B cell (primary cell): ENCODE results near the gene TBC1D9B.

ENCODE experiments used
- CTCF ChIP-seq: fragments of 200-600 bp; IDR thresholded peaks from one replicate; pipeline ENCODE4 v1.8.0; 2022; ENCODE audit warnings: antibody characterized with exemption, mild to moderate bottlenecking
- EZH2 ChIP-seq: IDR thresholded peaks from 2 replicates; pipeline ENCODE4 v1.6.1; 2012; ENCODE audit warnings: borderline replicate concordance, low read depth, mild to moderate bottlenecking, moderate library complexity, low read length; ENCODE audit not compliant: insufficient read depth, poor library complexity, severe bottlenecking

- TF ChIP-seq EZH2, result no peak
- TF ChIP-seq CTCF, result no peak
Measured at GRCh38 chr5:179836225-179837019, 71.3 kb downstream of the TBC1D9B start.
